DOHH2 (cell line): ENCODE results near the gene DGUOK.

ENCODE experiments used
- H3F3A ChIP-seq: fragments of 200-600 bp; sonication (generic), shearing (Covaris generic); 2 replicates; pipeline ENCODE4 v1.6.0; 2016; ENCODE audit warnings: antibody characterized with exemption, mild to moderate bottlenecking; ENCODE audit not compliant: control insufficient read depth, insufficient read depth
- H3K27ac ChIP-seq: fragments of 200-600 bp; sonication (generic); 2 replicates; pipeline ENCODE4 v1.5.1; 2014; ENCODE audit warnings: low read depth, mild to moderate bottlenecking, low read length, moderate library complexity
- H3K27me3 ChIP-seq: fragments of 200-600 bp; sonication (generic); 2 replicates; pipeline ENCODE4 v1.6.1; 2014; ENCODE audit warnings: mild to moderate bottlenecking, low read length, mixed read lengths; ENCODE audit not compliant: control insufficient read depth
- H3K36me3 ChIP-seq: fragments of 200-600 bp; sonication (generic); 2 replicates; pipeline ENCODE4 v1.6.1; 2014; ENCODE audit warnings: mild to moderate bottlenecking, low read length, moderate library complexity, mixed read lengths; ENCODE audit not compliant: control insufficient read depth
- H3K4me1 ChIP-seq: fragments of 200-600 bp; sonication (generic); 2 replicates; pipeline ENCODE4 v1.6.1; 2014; ENCODE audit warnings: mild to moderate bottlenecking, low read length, mixed read lengths; ENCODE audit not compliant: control insufficient read depth
- H3K4me2 ChIP-seq: fragments of 200-600 bp; sonication (generic); 2 replicates; pipeline ENCODE4 v1.6.0; 2014; ENCODE audit warnings: mild to moderate bottlenecking, low read length, moderate library complexity
- H3K4me3 ChIP-seq: fragments of 200-600 bp; sonication (generic); 2 replicates; pipeline ENCODE4 v1.5.1; 2014; ENCODE audit warnings: mild to moderate bottlenecking, low read length, mixed read lengths
- H3K79me2 ChIP-seq: fragments of 200-600 bp; sonication (generic); 2 replicates; pipeline ENCODE4 v1.6.1; 2014; ENCODE audit warnings: mild to moderate bottlenecking, low read length, mixed read lengths; ENCODE audit not compliant: control insufficient read depth
- H3K9me2 ChIP-seq: fragments of 200-600 bp; sonication (generic); replicated peaks from 2 replicates; pipeline ENCODE4 v1.6.1; 2014; ENCODE audit warnings: mild to moderate bottlenecking, low read length, mixed read lengths; ENCODE audit not compliant: control insufficient read depth
- H3K9me3 ChIP-seq: fragments of 200-600 bp; sonication (generic); 2 replicates; pipeline ENCODE4 v1.6.1; 2014; ENCODE audit warnings: antibody characterized with exemption, low read length, mixed read lengths; ENCODE audit not compliant: control insufficient read depth, insufficient read depth
- H4K20me1 ChIP-seq: fragments of 200-600 bp; sonication (generic); 2 replicates; pipeline ENCODE4 v1.6.0; 2014; ENCODE audit warnings: low read depth, mild to moderate bottlenecking, antibody characterized with exemption, low read length, moderate library complexity; ENCODE audit not compliant: control insufficient read depth, insufficient read depth
- CTCF ChIP-seq: fragments of 200-600 bp; sonication (generic); IDR thresholded peaks from one replicate; pipeline ENCODE4 v1.5.1; 2014; ENCODE audit warnings: antibody characterized with exemption, mild to moderate bottlenecking, low read depth, low read length; ENCODE audit not compliant: poor library complexity, severe bottlenecking
- EZH2phosphoT487 ChIP-seq: fragments of 200-600 bp; sonication (generic); IDR thresholded peaks from 2 replicates; pipeline ENCODE4 v1.6.1; 2017; ENCODE audit warnings: borderline replicate concordance, mild to moderate bottlenecking, antibody characterized with exemption, low read length, moderate library complexity, mixed read lengths

DGUOK gene

GRCh38 chr2:73933194-73933593 lies 6.5 kb downstream of the DGUOK start:
- no peak for TF ChIP-seq CTCF
- no peak for TF ChIP-seq EZH2phosphoT487
- peaks cover 30% of the 10 kb centered on the region for H3K4me1 ChIP-seq
- no peaks in the 10 kb centered on the region for H3K9me3 ChIP-seq
- no peak overlapping the region for H3K4me3 ChIP-seq
- H3K4me2 ChIP-seq, result no peak overlapping the region
- H3K27me3 ChIP-seq, result no peaks in the 10 kb centered on the region
- peaks cover 34% of the 10 kb centered on the region for H4K20me1 ChIP-seq
- no peak overlapping the region for H3K27ac ChIP-seq
- H3K36me3 ChIP-seq, result peaks cover 90% of the 10 kb centered on the region
- H3K9me2 ChIP-seq, result no peaks in the 10 kb centered on the region
- H3F3A ChIP-seq, result no peaks in the 10 kb centered on the region
- H3K79me2 ChIP-seq, result peaks cover 97% of the 10 kb centered on the region

GRCh38 chr2:73935641-73936040 lies 9.0 kb downstream of the DGUOK start:
- no peaks in the 10 kb centered on the region for H3K9me2 ChIP-seq
- peaks cover 97% of the 10 kb centered on the region for H3K79me2 ChIP-seq
- H3K4me1 ChIP-seq, result peaks cover 17% of the 10 kb centered on the region
- H3K9me3 ChIP-seq, result no peaks in the 10 kb centered on the region
- H3K27me3 ChIP-seq, result no peaks in the 10 kb centered on the region
- H3K4me2 ChIP-seq, result no peak overlapping the region
- TF ChIP-seq EZH2phosphoT487, result no peak
- no peak for TF ChIP-seq CTCF
- H3K36me3 ChIP-seq, result peaks cover 88% of the 10 kb centered on the region
- no peak overlapping the region for H3K27ac ChIP-seq
- no peaks in the 10 kb centered on the region for H3F3A ChIP-seq
- peaks cover 39% of the 10 kb centered on the region for H4K20me1 ChIP-seq
- H3K4me3 ChIP-seq, result no peak overlapping the region

GRCh38 chr2:73937103-73937885 lies 10.6 kb downstream of the DGUOK start:
- H3K79me2 ChIP-seq, result peaks cover 96% of the 10 kb centered on the region
- no peaks in the 10 kb centered on the region for H3K9me3 ChIP-seq
- TF ChIP-seq CTCF (no peak), EZH2phosphoT487 (no peak)
- peaks cover 15% of the 10 kb centered on the region for H3K4me1 ChIP-seq
- H3K4me3 ChIP-seq, result no peak overlapping the region
- H3F3A ChIP-seq, result no peaks in the 10 kb centered on the region
- H3K9me2 ChIP-seq, result no peaks in the 10 kb centered on the region
- peaks cover 87% of the 10 kb centered on the region for H3K36me3 ChIP-seq
- H3K27ac ChIP-seq, result no peak overlapping the region
- peaks cover 29% of the 10 kb centered on the region for H4K20me1 ChIP-seq
- H3K4me2 ChIP-seq, result no peak overlapping the region
- H3K27me3 ChIP-seq, result no peaks in the 10 kb centered on the region
